Measurements from ENCODE around the gene TMPRSS15.

TMPRSS15 gene

GRCh38 chr21:18235545-18235944 is 168.0 kb downstream of the TMPRSS15 start:
- DNase-seq = no peak

GRCh38 chr21:18228060-18228739 is 175.4 kb downstream of the TMPRSS15 start:
- no peak for DNase-seq

GRCh38 chr21:18222346-18222745 is 181.2 kb downstream of the TMPRSS15 start:
- no peak for DNase-seq

- DNase-seq = no peak
Observed at GRCh38 chr21:18220498-18220897, 183.1 kb downstream of the TMPRSS15 start.
